ENCODE data around the gene HIVEP2. TPM values are rescaled to one million over a fixed set of nuclear protein-coding genes. Genes with fewer than 3 reads are reported as not detected.

The HIVEP2 gene
- total RNA-seq, 3 donors from 2014 or later (not counting 1 experiment from before 2014, with no cell fraction given) = 14.6 to 21.6 (median 18.7) TPM

DNA sequence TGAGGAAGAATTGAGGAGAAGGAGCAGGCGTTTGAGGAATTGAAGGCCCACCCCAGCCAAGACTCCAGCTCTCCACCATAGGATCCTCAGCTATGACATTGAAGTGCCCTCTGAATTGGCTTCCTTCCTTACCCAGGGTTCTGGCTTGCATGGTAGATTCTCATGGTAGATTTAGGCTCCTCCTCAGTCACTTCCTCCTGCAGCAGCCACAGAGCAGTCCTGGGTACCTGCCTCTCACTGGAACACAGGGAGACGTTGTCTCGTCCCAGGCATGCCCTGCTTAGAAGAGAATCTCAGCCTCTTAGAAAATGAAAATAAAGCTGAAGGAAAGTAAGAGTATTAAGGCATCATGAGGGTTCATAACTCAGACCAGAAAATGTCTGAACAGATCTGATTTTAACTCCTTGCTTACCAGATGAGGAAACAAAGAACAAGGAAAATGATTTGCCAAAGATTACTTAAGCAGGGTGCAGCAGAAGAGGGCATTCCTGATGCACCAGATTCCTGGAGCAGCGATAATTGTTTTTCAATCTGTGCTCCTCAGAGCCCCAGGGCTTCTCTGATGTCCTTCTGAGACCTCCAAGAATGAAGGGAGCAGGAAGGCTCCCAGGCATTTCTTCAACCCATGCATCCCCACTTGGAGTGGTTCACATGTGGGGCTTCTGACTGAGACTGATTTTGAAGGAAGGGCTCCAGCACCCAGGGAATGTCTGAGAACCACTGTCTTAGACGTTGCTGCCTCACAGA lies 219.8 kb downstream of the HIVEP2 start:
- no peaks in the 10 kb centered on the region for H3K4me1 ChIP-seq (ENCODE audit: control insufficient read depth, insufficient read depth, low read length)
- Mint-ChIP-seq H3K9me3 (no peaks in the 10 kb centered on the region), H3K27ac (no peak overlapping the region), H3K27me3 (ENCODE audit: low read depth in 2 of 2) (peaks cover 3 to 25% of the 10 kb centered on the region in 2 donors), H3K4me1 (peaks cover 0 to 4% of the 10 kb centered on the region in 2 donors), H3K36me3 (peaks cover 10% of the 10 kb centered on the region), H3K4me3 (no peak overlapping the region)
- WGBS (ENCODE audit: insufficient coverage) = 69% methylated on average over 4 of the region's 5 CpGs
- no peaks in the 10 kb centered on the region for H3K9me3 ChIP-seq (ENCODE audit: control insufficient read depth, insufficient read depth, low read length)
- H3K27me3 ChIP-seq (ENCODE audit: control insufficient read depth, insufficient read depth, low read length) = no peaks in the 10 kb centered on the region
- no peak overlapping the region for H3K4me3 ChIP-seq (ENCODE audit: low read length)
- intact Hi-C loops (cut with micrococcal nuclease) = no loop called here
- no peak overlapping the region for H3K27ac ChIP-seq (ENCODE audit: low read length)
- no peak for TF ChIP-seq CTCF (IDR thresholded peaks at IDR 0.05)
- DNase-seq (no peak), ATAC-seq (no peak)
- H3K36me3 ChIP-seq (ENCODE audit: control insufficient read depth, insufficient read depth, low read length) = no peaks in the 10 kb centered on the region

DNA sequence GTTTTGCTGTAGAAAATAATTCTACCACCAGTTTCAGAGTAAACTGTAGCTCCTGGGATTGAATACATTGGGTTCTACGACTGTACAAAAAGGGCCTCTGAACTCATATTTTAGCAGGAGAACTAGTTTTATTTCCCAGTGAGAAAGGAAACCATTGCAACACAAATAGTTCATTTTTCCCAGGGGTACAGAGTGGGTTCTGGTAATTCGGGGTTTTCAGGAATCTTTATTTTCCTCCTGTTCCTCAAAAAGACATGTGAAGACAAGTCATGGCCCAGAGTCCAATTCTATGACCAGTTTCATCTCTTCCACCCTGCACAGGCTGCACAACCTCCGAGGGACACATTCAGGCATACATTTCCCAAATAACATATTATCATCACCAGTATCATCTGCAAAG lies 222.1 kb downstream of the HIVEP2 start:
- Mint-ChIP-seq H3K4me3 (no peak overlapping the region), H3K36me3 (peaks cover 27% of the 10 kb centered on the region), H3K4me1 (no peaks in the 10 kb centered on the region), H3K27ac (no peak overlapping the region), H3K9me3 (peaks cover 7 to 9% of the 10 kb centered on the region in 2 donors), H3K27me3 (ENCODE audit: low read depth in 2 of 2) (peaks cover 9 to 24% of the 10 kb centered on the region in 2 donors)
- H3K27me3 ChIP-seq (ENCODE audit: control insufficient read depth, insufficient read depth, low read length) = no peaks in the 10 kb centered on the region
- no peaks in the 10 kb centered on the region for H3K36me3 ChIP-seq (ENCODE audit: control insufficient read depth, insufficient read depth, low read length)
- H3K27ac ChIP-seq (ENCODE audit: low read length) = no peak overlapping the region
- no peak for TF ChIP-seq CTCF (IDR thresholded peaks at IDR 0.05)
- H3K9me3 ChIP-seq (ENCODE audit: control insufficient read depth, insufficient read depth, low read length) = peaks cover 3% of the 10 kb centered on the region
- H3K4me3 ChIP-seq (ENCODE audit: low read length) = no peak overlapping the region
- H3K4me1 ChIP-seq (ENCODE audit: control insufficient read depth, insufficient read depth, low read length) = no peaks in the 10 kb centered on the region
- WGBS (ENCODE audit: insufficient coverage) = 97% methylated on average over 3 of the region's 3 CpGs
- intact Hi-C loops (cut with micrococcal nuclease) = no loop called here
- DNase-seq (no peak), ATAC-seq (no peak)

DNA sequence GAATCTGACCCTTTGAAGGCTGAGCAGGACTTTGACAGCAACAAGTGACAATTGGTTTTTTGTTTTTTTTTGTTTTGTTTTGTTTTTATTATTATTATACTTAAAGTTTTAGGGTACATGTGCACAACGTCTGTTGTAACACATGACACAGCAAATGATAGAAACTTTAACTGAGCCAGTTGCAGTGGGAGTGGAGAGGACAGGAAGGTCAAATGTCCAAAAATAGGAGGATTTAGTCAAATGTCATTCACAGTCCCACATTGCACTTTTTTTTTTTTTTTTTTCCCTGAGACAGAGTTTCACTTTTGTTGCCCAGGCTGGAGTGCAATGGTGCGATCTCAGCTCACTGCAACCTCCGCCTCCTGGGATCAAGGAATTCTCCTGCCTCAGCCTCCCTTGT lies 223.0 kb downstream of the HIVEP2 start:
- 87% methylated on average over 3 of the region's 3 CpGs for WGBS (ENCODE audit: insufficient coverage)
- no peak overlapping the region for H3K4me3 Mint-ChIP-seq
- no peaks in the 10 kb centered on the region for H3K4me1 ChIP-seq (ENCODE audit: control insufficient read depth, insufficient read depth, low read length)
- DNase-seq (no peak), ATAC-seq (no peak)
- TF ChIP-seq CTCF (IDR thresholded peaks at IDR 0.05) = no peak
- no peak overlapping the region for H3K4me3 ChIP-seq (ENCODE audit: low read length)
- H3K27me3 Mint-ChIP-seq (ENCODE audit: low read depth in 2 of 2) = peaks cover 12 to 28% of the 10 kb centered on the region in 2 donors
- H3K36me3 ChIP-seq (ENCODE audit: control insufficient read depth, insufficient read depth, low read length) = no peaks in the 10 kb centered on the region
- peaks cover 3% of the 10 kb centered on the region for H3K9me3 ChIP-seq (ENCODE audit: control insufficient read depth, insufficient read depth, low read length)
- intact Hi-C loops (cut with micrococcal nuclease) = no loop called here
- no peaks in the 10 kb centered on the region for H3K27me3 ChIP-seq (ENCODE audit: control insufficient read depth, insufficient read depth, low read length)
- peaks cover 27% of the 10 kb centered on the region for H3K36me3 Mint-ChIP-seq
- no peak overlapping the region for H3K27ac Mint-ChIP-seq
- H3K27ac ChIP-seq (ENCODE audit: low read length) = no peak overlapping the region
- no peaks in the 10 kb centered on the region for H3K4me1 Mint-ChIP-seq
- peaks cover 7 to 9% of the 10 kb centered on the region in 2 donors for H3K9me3 Mint-ChIP-seq

Data from natural killer cell (primary cell).